HG03095 (cell line): ENCODE data around the gene DNASE2B.

Experiments
- ATAC-seq: cut with Tn5 transposase; IDR thresholded peaks from one replicate; pipeline ENCODE4 v1.9.1; 2021; ENCODE audit warnings: moderate library complexity; ENCODE audit not compliant: unreplicated experiment

Gene DNASE2B

GRCh38 chr1:84398175-84399155 lies at the start of gene DNASE2B:
DNASE2B (plus strand) TSS chr1:84398484; CDS start chr1:84398565, 81 bp downstream.
- no peak for ATAC-seq

GRCh38 chr1:84348759-84349158 lies 49.5 kb upstream of the DNASE2B start:
- ATAC-seq = no peak

- ATAC-seq = no peak
Measured at GRCh38 chr1:84350104-84350503, 48.2 kb upstream of the DNASE2B start.

GRCh38 chr1:84350550-84350949 lies 47.7 kb upstream of the DNASE2B start:
- ATAC-seq = no peak

- ATAC-seq = no peak
Measured at GRCh38 chr1:84352298-84353106, 45.8 kb upstream of the DNASE2B start.

- no peak for ATAC-seq
Measured at GRCh38 chr1:84353695-84354094, 44.6 kb upstream of the DNASE2B start.

- no peak for ATAC-seq
Measured at GRCh38 chr1:84355556-84355955, 42.7 kb upstream of the DNASE2B start.

- ATAC-seq = no peak
Measured at GRCh38 chr1:84356881-84357280, 41.4 kb upstream of the DNASE2B start.

GRCh38 chr1:84358695-84359094 lies 39.6 kb upstream of the DNASE2B start:
- ATAC-seq = no peak

- ATAC-seq = no peak
Measured at GRCh38 chr1:84360316-84360715, 38.0 kb upstream of the DNASE2B start.

- ATAC-seq = no peak
Measured at GRCh38 chr1:84361796-84362195, 36.5 kb upstream of the DNASE2B start.

GRCh38 chr1:84363019-84363418 lies 35.3 kb upstream of the DNASE2B start:
- no peak for ATAC-seq

- no peak for ATAC-seq
Measured at GRCh38 chr1:84363622-84364021, 34.7 kb upstream of the DNASE2B start.

- no peak for ATAC-seq
Measured at GRCh38 chr1:84365225-84366221, 32.8 kb upstream of the DNASE2B start.

GRCh38 chr1:84366786-84367185 lies 31.5 kb upstream of the DNASE2B start:
- ATAC-seq = no peak

- ATAC-seq = no peak
Measured at GRCh38 chr1:84367219-84367618, 31.1 kb upstream of the DNASE2B start.

GRCh38 chr1:84368441-84368840 lies 29.8 kb upstream of the DNASE2B start:
- ATAC-seq = no peak

- no peak for ATAC-seq
Measured at GRCh38 chr1:84370266-84370665, 28.0 kb upstream of the DNASE2B start.

GRCh38 chr1:84370831-84371394 lies 27.4 kb upstream of the DNASE2B start:
- no peak for ATAC-seq

GRCh38 chr1:84373436-84374141 lies 24.7 kb upstream of the DNASE2B start:
- ATAC-seq = no peak
